NCI-H146 treated with DMSO at 0.1 percent for 48 hours (cell line): ENCODE results near the gene SYT17.

ENCODE experiments used
- DNase-seq: peaks from one replicate; lab custom pipeline; 2025; ENCODE audit not compliant: unreplicated experiment; lab: John Stamatoyannopoulos, UW

Gene SYT17

GRCh38 chr16:19245326-19245925, 77.4 kb downstream of the SYT17 start:
- peak; percentile 99 for DNase-seq

- DNase-seq, result no peak
Measured at GRCh38 chr16:19252904-19253303, 84.9 kb downstream of the SYT17 start.

- DNase-seq, result no peak
Measured at GRCh38 chr16:19254611-19255010, 86.6 kb downstream of the SYT17 start.

- DNase-seq, result no peak
Measured at GRCh38 chr16:19264123-19264673, 96.2 kb downstream of the SYT17 start.

- DNase-seq, result no peak
Measured at GRCh38 chr16:19265380-19265930, 97.4 kb downstream of the SYT17 start.

- no peak for DNase-seq
Measured at GRCh38 chr16:19266774-19267173, 98.7 kb downstream of the SYT17 start.

- no peak for DNase-seq
Measured at GRCh38 chr16:19269098-19269497, 101.1 kb downstream of the SYT17 start.

- no peak for DNase-seq
Measured at GRCh38 chr16:19274165-19274797, 106.2 kb downstream of the SYT17 start.

- no peak for DNase-seq
Measured at GRCh38 chr16:19278403-19278802, 110.4 kb downstream of the SYT17 start.

GRCh38 chr16:19281246-19281645, 113.2 kb downstream of the SYT17 start:
- no peak for DNase-seq

- no peak for DNase-seq
Measured at GRCh38 chr16:19282101-19282500, 114.1 kb downstream of the SYT17 start.

GRCh38 chr16:19283637-19284036, 115.6 kb downstream of the SYT17 start:
- no peak for DNase-seq

- no peak for DNase-seq
Measured at GRCh38 chr16:19284207-19284606, 116.2 kb downstream of the SYT17 start.

- no peak for DNase-seq
Measured at GRCh38 chr16:19285431-19285830, 117.4 kb downstream of the SYT17 start, which contains the start of gene CLEC19A. Gene CLEC19A, plus strand, starts transcription at chr16:19285731. Its CDS starts 121 bp downstream, at chr16:19285852.

- no peak for DNase-seq
Measured at GRCh38 chr16:19286827-19287226, 118.8 kb downstream of the SYT17 start.

GRCh38 chr16:19287241-19287640, 119.2 kb downstream of the SYT17 start:
- no peak for DNase-seq

- DNase-seq, result no peak
Measured at GRCh38 chr16:19288872-19289799, 121.1 kb downstream of the SYT17 start.

- DNase-seq, result no peak
Measured at GRCh38 chr16:19289811-19290485, 121.9 kb downstream of the SYT17 start.

GRCh38 chr16:19290860-19291259, 122.8 kb downstream of the SYT17 start:
- DNase-seq, result no peak

- DNase-seq, result no peak
Measured at GRCh38 chr16:19291475-19291874, 123.4 kb downstream of the SYT17 start.

GRCh38 chr16:19292186-19292585, 124.1 kb downstream of the SYT17 start:
- no peak for DNase-seq
